Activated T-cell treated with anti-CD3 and anti-CD28 coated beads, Interleukin-2, amount 50 U/mL, for 4 hours (primary cell): ENCODE measurements around the gene ARPP19. TPM values are rescaled to one million over a fixed set of nuclear protein-coding genes. Genes with fewer than 3 reads are reported as not detected.
A peak's percentile ranks its signal among the peaks of the same experiment; 100 is the strongest.
"Not testable (repeated sequence)": the region's sequence is repeated elsewhere in the genome, so short reads cannot be mapped to it uniquely, and the experiment has no call there.

Experiments used
- ATAC-seq, 2 donors: fragments of 200-7000 bp; cut with Tn5 transposase; one replicate each; pipeline ENCODE4 v1.10.0; 2021
- DNase-seq: peaks from one replicate; pipeline ENCODE4 v3.0.0-alpha.2; 2020
- H3K27me3 Mint-ChIP-seq: one replicate; pipeline ENCODE4 v1.8.0; 2021; ENCODE audit warnings: low read depth, mixed read lengths
- H3K36me3 Mint-ChIP-seq: one replicate; pipeline ENCODE4 v1.8.0; 2022; ENCODE audit warnings: mixed read lengths; ENCODE audit not compliant: insufficient read depth
- H3K4me1 Mint-ChIP-seq: one replicate; pipeline ENCODE4 v1.8.0; 2021; ENCODE audit warnings: low read depth, mixed read lengths
- H3K4me3 Mint-ChIP-seq: one replicate; pipeline ENCODE4 v1.8.0; 2021; ENCODE audit warnings: mild to moderate bottlenecking, moderate library complexity, mixed read lengths
- H3K9me3 Mint-ChIP-seq: one replicate; pipeline ENCODE4 v1.8.0; 2021; ENCODE audit warnings: mixed read lengths
- total RNA-seq, 3 donors: library from RNA; stranded (reverse); gene quantifications; one replicate each; pipeline ENCODE4 v1.2.1, GENCODE V29; 2021

The ARPP19 gene, protein sequence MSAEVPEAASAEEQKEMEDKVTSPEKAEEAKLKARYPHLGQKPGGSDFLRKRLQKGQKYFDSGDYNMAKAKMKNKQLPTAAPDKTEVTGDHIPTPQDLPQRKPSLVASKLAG
- total RNA-seq = 100 to 1,000 TPM; 182 to 203 (median 189) TPM

DNA sequence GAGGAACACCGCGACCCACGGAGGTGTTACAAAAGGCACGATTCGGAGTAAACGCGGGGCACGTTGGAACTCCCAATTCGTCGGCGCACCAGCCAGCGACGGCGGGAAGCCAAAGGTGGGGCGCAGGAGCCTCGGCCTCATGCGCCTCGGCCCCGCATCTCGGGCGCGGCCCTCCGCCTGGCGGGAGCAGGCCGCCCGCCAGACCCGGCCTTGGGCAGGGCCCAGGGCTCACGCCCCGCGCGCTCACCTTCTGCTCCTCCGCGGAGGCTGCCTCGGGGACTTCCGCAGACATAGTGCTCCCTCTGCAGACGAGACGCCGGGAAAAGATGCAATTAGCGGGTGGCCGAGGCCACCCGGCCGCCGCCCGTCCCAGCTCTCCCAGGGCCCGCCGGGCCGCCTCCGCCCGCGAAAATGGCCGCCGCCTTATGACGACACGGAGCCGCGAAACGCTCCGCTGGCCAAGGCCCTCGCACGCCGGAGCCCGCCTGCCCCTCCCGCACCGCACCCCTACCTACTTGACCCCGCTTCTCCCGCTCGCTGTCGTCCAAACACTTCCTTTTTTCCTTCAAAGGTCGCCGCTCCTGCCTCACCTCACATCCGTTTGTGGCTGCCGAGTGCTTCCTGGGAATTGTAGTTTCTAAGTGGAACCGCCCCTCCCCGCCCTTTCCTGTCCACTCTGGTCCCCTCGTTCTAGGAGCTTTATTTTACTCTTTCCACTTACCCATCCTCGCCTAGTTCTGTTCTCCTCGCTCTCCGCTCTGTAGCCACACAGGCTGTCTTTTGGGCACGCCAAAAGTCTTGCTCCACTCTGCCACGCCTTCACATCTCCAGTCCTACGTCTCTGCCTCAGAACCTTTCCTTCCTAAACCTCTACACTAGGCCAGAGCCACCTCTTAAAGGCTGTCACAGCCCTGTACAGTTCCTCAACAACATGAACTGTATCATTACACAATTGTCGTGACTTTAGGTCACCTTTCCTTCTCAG, at the start of gene ARPP19:
TSS of gene ARPP19 (minus strand) at position 430 of the 985 bp plus-strand sequence. CDS start at position 292, 138 bp downstream.
- Mint-ChIP-seq H3K27me3 (no peaks in the 10 kb centered on the region), H3K9me3 (peaks cover 2% of the 10 kb centered on the region), H3K4me3 (peak within 1 kb of the TSS; percentile 97), H3K36me3 (peaks cover 5% of the 10 kb centered on the region), H3K4me1 (peaks cover 40% of the 10 kb centered on the region)
- peak; percentile 77 to 78 for ATAC-seq
- peak; percentile 63 for DNase-seq

DNA sequence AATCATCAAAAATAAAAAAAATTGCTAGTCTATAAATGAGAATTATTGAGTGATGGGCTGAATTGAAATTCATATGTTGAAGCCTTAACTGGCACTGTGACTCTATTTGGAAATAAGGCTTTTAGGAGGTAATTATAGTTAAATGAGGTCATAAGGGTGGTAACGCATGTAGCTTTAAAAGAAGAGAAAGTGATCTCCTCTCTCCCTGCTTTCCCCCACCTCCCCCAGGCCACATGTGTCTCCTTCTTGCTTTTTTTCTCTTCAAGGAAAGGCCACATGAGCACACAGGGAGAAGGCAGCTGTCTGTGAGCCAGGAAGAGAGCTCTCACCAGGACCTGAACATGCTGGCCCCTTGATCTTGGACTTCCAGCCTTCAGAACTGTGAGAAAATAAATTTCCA, 48.2 kb upstream of the ARPP19 start:
- ATAC-seq (no peak), DNase-seq (no peak)
- Mint-ChIP-seq H3K9me3 (no peaks in the 10 kb centered on the region), H3K36me3 (peaks cover 20% of the 10 kb centered on the region), H3K4me3 (no peak overlapping the region), H3K27me3 (no peaks in the 10 kb centered on the region), H3K4me1 (peaks cover 5% of the 10 kb centered on the region)

DNA sequence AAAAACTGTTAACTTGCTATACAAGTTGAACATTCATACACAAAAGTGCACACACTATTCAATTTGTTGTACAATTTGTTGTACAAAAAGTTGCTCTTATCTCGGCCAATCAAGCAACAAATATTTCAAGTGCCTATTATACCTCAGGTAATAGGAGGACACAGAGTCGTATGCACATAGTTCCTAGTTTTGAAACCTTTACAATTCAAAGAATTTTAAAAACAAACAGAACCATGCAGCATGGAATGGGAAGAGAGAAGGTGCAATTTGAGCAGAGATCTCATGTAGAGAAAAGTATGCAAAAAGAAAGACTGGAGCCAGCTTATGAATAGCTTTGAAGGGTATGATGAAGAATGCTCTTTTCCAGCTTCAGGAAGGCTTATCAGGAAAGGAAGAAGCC, 46.5 kb upstream of the ARPP19 start:
- no peak for DNase-seq
- no peaks in the 10 kb centered on the region for H3K4me1 Mint-ChIP-seq
- no peaks in the 10 kb centered on the region for H3K9me3 Mint-ChIP-seq
- ATAC-seq = no peak
- H3K27me3 Mint-ChIP-seq = no peaks in the 10 kb centered on the region
- H3K36me3 Mint-ChIP-seq = peaks cover 19% of the 10 kb centered on the region
- H3K4me3 Mint-ChIP-seq = no peak overlapping the region

DNA sequence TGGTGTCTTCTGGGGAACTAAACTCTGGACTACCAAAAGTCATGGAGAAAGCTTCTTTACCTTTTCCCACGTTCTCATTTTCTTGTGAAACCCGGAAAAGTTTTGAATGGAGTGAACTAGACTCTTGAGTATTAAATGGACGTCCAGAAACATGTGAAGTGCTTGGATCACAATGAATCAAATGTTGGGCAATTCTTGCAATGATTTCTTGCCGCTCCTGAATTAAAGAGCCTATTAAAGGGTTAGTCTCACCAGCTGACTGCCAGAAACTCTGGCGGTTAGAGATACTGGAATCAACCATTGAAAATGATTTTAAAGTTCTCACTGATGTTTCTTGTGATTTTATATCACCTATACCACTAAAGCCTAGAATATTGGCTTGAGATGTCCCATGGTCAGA, 40.8 kb upstream of the ARPP19 start:
- Mint-ChIP-seq H3K27me3 (no peaks in the 10 kb centered on the region), H3K4me3 (no peak overlapping the region), H3K4me1 (no peaks in the 10 kb centered on the region), H3K36me3 (peaks cover 16% of the 10 kb centered on the region), H3K9me3 (no peaks in the 10 kb centered on the region)
- DNase-seq (no peak), ATAC-seq (no peak)

DNA sequence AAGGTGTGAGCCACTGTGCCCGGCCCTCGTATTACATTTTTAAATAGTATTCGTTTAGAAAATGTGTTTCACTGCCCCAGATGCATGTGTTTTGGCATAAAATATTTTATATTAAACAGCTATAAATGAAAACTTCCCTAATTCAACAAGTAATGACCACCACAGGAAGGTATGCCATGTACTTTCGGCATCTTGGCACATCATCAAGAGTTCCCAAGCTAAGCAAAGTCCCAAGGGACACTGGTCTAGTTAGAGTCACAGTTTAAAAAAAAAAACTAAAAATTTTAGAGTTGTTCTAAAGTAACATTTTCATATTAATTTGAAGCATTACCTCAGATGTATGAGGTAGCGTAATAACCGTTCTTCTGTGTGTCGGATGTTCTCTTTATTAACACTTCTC, 15.6 kb upstream of the ARPP19 start:
- no peak for DNase-seq
- Mint-ChIP-seq H3K27me3 (no peaks in the 10 kb centered on the region), H3K9me3 (no peaks in the 10 kb centered on the region), H3K4me3 (no peak overlapping the region), H3K4me1 (no peaks in the 10 kb centered on the region), H3K36me3 (peaks cover 21% of the 10 kb centered on the region)
- ATAC-seq = no peak

DNA sequence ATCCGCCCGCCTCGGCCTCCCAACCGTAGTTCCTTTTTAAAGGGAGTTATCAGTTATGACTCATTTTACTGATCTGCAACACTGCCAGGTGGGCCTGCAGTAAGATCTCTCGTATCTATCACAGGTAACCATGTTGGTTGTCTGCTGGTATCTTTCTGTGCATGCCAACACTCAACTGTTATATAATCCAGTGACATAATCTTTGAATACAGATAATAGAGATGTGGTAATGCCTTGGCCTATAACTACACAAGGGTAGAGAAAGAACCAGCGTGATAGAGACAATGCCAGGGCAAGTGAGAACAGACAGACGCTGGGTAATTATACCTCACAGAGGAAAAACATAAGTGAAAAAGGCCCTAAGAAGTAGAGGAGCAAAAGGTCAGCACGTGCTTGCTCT, 11.0 kb upstream of the ARPP19 start:
- Mint-ChIP-seq H3K27me3 (no peaks in the 10 kb centered on the region), H3K36me3 (peaks cover 10% of the 10 kb centered on the region), H3K4me3 (no peak overlapping the region), H3K4me1 (no peaks in the 10 kb centered on the region), H3K9me3 (no peaks in the 10 kb centered on the region)
- DNase-seq (no peak), ATAC-seq (no peak)

DNA sequence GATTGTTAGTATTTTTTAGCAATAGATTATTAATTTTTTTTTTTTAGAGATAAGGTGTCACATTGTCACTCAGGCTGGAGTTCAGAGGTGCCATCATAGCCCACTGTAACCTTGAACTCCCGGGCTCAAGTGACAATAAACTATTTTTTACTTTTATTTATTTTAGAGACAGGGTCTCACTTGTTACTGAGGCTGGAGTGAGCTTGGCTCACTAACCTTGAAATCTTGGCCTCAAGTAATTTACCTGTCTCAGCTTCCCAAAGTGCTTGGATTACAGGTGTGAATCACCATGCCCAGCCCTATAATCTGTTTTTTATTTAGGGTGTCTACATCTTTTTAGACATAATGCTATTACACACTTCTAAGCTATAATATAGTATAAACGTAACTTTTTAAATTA, 7.9 kb upstream of the ARPP19 start:
- no peak for ATAC-seq
- Mint-ChIP-seq H3K36me3 (peaks cover 5% of the 10 kb centered on the region), H3K9me3 (peaks cover 8% of the 10 kb centered on the region), H3K27me3 (no peaks in the 10 kb centered on the region), H3K4me1 (no peaks in the 10 kb centered on the region), H3K4me3 (no peak overlapping the region)
- no peak for DNase-seq

DNA sequence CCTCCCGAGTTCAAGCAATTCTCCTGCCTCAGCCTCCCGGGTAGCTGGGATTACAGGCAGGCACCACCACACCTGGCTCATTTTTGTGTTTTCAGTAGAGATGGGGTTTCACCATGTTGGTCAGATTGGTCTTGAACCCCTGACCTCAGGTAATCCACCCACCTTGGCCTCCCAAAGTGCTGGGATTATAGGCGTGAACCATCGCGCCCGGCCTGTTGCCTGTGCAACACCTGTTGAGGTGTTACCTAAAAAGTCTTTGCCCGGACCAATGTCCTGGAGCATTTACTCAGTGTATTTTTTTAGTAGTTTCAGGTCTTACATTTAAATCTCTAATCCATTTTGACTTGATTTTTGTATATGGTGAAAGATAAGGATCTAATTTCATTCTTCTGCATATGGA, 6.7 kb upstream of the ARPP19 start:
- not testable (repeated sequence) for DNase-seq, H3K36me3 Mint-ChIP-seq, H3K4me3 Mint-ChIP-seq, ATAC-seq, H3K4me1 Mint-ChIP-seq, H3K9me3 Mint-ChIP-seq, H3K27me3 Mint-ChIP-seq

DNA sequence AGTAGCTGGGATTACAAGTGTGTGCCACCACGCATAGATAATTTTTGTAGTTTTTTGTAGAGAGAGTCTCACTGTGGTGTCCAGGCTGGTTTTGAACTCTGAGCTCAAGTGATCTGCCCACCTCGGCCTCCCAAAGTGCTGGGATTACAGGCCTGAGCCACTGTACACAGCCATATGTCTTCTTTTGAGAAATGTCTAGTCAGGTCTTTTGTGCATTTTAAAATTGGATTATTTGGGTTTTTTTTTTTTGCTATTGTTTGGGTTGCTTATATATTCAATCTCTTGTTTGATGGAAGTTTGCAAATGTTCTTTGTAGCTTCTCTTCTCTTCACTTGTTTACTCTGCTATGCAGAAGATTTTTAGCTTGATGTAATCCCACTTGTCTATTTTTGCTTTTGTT, 6.2 kb upstream of the ARPP19 start:
- Mint-ChIP-seq H3K27me3 (no peaks in the 10 kb centered on the region), H3K4me3 (no peak overlapping the region), H3K36me3 (peaks cover 4% of the 10 kb centered on the region), H3K4me1 (no peaks in the 10 kb centered on the region), H3K9me3 (peaks cover 8% of the 10 kb centered on the region)
- DNase-seq (no peak), ATAC-seq (no peak)

DNA sequence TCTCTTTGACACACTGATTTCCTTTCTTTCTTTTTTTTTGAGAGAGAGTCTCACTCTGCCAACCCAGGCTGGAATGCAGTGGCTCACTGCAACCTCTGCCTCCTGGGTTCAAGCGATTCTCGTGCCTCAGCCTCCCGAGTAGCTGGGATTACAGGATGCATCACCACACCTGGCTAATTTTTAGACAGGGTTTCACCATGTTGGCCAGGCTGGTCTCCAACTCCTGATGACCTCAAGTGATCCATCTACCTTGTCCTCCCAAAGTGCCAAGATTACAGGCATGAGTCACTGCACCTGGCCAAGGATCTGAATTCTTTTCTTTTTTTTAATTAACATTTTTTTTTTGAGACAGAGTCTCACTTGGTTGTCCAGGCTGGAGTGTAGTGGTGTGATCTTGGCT, 5.8 kb upstream of the ARPP19 start:
- not testable (repeated sequence) for H3K9me3 Mint-ChIP-seq, H3K4me3 Mint-ChIP-seq, ATAC-seq, H3K36me3 Mint-ChIP-seq, DNase-seq, H3K4me1 Mint-ChIP-seq, H3K27me3 Mint-ChIP-seq

DNA sequence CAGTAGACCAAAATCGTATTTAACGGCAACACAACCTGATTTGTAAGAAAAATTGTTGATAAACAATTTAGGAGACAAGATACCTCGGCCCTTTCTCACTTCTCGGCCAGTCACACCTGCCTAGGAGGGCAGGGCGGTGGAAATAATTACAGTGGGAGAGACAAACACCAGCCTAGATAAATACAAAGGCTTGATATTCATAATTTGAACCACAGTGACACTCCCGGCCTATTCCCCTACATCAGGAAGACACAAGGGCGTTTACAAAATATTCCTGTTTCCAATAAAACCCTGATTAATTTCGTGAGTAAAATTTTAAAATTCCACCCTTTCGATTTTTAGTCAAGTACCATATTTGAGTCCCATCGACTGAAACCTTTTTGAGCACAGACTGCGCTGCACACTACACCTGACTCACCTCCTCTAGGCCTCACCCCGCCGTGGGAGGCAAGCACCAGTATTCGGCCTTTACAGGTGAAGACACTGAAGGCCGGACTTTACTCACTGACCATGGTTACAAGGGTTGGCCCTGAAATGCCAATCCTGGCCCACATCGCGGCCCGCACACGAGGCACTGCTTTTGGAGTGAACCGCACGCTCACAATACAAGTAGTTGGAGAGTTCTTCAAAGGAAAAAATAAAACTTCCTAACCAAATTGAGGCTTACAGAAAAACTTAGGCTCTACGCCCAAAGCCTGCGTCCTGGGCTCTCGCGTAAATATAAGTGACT, 794 bp downstream of the ARPP19 start:
- ATAC-seq (peak; percentile 54 to 59), DNase-seq (peak; percentile 37)
- Mint-ChIP-seq H3K36me3 (peaks cover 8% of the 10 kb centered on the region), H3K27me3 (no peaks in the 10 kb centered on the region), H3K9me3 (no peaks in the 10 kb centered on the region), H3K4me1 (peaks cover 46% of the 10 kb centered on the region), H3K4me3 (peak overlapping the region; percentile 97)

DNA sequence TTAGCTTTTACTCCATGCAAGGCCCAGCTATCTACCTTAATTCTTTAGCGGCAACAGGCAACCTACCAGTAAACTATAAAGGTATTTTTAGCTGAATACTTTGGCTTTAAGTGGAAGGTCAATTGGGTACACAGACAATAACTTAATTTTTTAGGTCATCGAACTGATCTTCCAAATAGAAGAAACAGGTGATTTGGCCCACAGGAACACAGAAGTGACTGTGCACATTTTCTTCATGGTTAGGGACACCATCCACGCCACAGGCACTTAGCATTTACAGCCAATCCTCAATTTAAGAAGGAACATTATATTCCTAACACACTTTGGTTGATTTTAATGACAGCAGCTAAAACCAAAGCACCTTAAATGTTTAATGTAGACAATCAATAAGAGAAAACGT, 1.9 kb downstream of the ARPP19 start:
- Mint-ChIP-seq H3K27me3 (no peaks in the 10 kb centered on the region), H3K4me1 (peaks cover 55% of the 10 kb centered on the region), H3K36me3 (peaks cover 11% of the 10 kb centered on the region), H3K4me3 (peak overlapping the region; percentile 97), H3K9me3 (no peaks in the 10 kb centered on the region)
- DNase-seq (no peak), ATAC-seq (no peak)

DNA sequence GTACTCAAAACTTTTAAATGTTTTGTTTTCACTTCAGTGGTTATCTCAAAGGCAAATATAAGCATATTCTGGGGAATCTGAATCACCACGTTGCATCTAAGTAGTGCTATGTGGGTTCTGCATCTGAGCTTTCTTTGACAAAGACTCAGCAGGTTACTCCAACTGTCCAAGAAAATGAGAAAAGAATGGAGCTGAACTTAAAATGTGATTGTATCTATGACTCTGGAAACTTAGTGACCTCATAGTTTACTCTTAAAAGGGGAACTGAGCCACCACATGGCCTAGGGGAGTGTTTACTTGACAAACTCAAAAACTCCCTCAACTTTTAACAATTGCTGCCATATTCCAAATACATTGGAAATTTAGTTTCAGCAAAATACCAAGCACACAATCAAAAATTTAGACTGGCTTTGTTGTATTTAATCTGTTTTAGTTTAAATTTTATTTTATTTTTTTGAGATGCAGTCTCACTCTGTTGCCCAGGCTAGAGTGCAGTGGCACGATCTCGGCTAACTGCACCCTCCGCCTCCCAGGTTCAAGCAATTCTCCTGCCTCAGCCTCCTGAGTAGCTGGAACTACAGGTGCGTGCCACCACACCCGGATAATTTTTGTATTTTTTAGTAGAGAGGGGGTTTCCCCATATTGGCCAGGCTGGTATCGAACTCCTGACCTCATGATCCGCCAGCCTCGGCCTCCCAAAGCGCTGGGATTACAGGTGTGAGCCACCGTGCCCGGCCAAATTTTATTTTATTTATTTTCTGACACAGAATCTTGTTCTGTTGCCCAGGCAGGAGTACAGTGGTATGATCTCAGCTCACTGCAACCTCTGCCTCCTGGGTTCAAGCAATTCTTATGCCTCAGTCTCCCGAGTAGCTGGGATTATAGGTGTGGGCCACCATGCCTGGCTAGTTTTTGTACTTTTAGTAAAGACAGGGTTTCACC, 3.1 kb downstream of the ARPP19 start:
- not testable (repeated sequence) for H3K9me3 Mint-ChIP-seq, H3K27me3 Mint-ChIP-seq, H3K4me3 Mint-ChIP-seq, DNase-seq
- ATAC-seq = peak in 1 of 2 donors; percentile 5
- H3K4me1 Mint-ChIP-seq = peaks cover 60% of the 10 kb centered on the region
- peaks cover 13% of the 10 kb centered on the region for H3K36me3 Mint-ChIP-seq
